ENCODE data around the gene ABCA9.
"Not testable (repeated sequence)": the region's sequence is repeated elsewhere in the genome, so short reads cannot be mapped to it uniquely, and the experiment has no call there.

Gene ABCA9

DNA sequence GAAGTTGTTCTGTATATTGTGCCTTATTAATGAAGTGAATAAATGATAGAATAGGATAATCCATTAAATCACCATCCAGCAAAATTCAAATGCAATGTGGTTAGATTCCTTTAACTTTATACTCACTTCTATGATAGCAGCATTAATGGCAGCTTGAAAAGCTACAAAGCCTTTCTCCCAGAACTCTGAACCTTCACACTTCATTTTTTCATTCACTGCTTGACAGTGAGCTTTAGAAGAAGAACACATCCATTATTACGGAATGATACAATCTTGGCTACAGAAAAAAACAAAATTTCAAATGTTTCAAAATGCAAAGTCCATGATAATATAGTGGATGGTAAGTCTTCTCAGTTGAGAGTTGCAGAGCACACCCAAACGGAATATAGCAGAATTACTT lies 16.4 kb downstream of the ABCA9 start:
- DNase-seq = no peak

DNA sequence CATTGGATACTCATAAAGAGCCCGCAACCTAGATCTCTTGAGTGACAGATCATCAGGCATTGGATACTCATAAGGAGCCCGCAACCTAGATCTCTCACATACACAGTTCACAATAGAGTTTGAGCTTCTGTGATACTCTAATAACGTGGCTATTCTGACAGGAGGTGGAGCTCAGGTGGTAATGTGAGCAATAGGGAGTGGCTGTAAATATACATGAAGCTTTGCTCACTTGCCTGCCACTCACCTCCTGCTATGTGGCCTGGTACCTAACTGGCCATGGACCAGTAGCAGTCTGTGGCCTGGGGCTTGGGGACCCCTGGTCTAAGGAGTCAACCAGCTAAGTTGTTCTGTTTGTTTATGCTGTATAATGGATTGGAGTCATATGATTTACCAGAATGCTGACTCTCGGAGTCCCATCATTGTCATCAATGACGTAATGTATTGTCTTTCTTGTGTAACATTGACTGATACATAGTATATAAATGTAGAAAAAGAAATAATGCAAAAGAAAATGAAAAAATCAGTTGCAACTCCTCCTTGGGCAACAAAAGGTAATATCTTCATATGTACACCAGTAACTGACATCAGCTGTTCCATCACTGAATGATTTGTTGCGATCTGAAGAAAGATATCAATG lies 17.5 kb downstream of the ABCA9 start:
- DNase-seq = no peak

DNA sequence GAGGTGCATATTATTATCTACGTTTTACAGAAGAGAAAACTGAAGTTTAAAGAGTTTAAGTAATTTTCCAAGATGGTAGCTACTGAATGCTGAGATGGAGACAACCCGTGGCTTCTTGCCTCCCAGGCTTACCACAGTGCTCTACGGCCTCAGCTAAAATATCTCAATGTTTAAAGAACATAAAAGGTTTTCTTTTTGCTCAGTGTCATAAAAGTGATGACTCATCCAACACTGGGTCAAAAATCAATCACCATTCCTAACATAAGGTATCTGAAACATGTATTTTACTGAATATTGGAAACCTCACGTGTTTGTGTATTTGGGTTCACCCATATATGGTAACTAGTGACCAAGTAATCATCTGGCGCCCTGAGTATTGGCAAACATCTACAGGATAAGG lies 18.4 kb downstream of the ABCA9 start:
- DNase-seq = no peak

DNA sequence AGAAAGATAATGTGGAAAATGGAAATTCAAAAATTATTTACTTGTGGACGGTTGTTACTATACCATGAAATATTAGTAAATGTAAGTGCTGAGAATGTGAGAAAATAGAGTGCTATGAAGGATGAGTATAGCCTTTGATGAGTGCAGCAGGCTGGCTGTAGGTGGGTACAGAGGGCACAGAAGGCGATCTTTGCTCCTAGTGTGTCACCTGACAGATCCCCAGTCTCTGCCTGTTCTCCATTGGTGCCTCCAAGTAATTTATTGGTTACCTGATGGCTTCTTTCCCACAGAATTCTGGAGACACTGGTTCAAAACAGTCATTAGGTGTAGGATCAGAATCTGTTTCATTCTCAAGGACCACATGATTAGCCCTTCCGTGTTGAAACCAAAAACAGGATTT lies 28.9 kb downstream of the ABCA9 start:
- DNase-seq = no peak

DNA sequence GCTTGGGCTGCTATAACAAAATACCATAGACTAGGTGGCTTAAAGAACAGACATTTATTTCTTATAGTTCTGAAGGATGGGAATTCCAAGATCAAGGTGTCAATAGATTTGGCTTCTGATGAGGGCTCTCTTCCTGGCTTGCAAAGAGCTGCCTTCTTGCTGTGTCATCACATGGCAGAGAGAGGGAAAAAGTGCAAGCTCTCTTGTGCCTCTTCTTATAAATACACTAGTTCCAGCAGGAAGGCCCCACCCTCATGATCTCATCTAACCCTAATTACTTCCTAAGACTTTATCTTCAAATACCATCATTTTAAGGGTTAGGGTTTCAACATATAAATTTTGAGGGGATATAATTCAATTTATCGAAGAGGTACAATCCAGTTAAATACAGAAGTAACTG lies 30.6 kb downstream of the ABCA9 start:
- DNase-seq = no peak

DNA sequence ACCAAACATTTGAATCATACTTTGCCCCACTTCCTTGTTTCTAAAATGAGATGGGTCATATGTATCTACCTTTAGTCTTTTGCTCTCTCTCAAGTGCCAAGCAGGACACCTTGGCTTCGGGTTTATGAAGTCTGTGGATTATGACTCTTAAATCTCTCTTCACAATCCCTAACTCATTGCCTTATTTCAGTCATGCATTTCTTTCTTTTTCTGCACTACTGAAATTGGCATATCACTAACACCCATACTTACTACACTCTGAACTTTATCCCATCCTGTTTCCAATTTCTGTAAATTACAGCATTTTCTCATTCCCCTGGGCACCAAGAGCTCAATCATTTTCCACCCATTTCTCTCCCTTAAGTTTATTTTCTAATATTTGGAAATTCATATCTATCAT lies 42.0 kb downstream of the ABCA9 start:
- no peak for DNase-seq

DNA sequence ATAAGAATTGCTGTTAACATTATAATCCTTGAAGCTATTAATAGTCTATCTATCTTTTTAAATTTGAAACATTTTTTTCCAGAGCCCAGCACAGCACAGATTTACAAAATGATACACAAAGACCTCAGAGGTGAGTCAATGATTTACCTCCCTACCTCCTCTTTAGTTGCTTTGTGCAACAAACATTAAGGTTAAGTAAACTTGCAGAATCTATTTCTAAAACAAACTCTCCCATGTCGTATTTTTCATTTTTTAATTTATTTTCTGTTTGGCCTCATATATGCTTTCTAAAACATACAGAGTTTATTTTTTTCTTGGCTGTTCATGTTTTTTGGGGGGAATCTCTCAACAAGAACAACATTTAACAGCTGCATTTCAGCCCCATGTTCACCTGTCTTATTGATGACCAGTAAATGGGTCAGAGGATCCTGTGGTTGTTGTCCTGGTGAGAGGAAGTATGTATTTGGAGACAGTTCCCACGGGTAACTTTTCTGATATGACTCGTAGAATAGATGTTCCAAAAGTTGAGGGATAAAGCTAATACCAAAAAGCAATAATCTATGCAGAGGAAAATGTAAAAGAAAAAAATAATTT lies 42.6 kb downstream of the ABCA9 start:
- no peak for DNase-seq

DNA sequence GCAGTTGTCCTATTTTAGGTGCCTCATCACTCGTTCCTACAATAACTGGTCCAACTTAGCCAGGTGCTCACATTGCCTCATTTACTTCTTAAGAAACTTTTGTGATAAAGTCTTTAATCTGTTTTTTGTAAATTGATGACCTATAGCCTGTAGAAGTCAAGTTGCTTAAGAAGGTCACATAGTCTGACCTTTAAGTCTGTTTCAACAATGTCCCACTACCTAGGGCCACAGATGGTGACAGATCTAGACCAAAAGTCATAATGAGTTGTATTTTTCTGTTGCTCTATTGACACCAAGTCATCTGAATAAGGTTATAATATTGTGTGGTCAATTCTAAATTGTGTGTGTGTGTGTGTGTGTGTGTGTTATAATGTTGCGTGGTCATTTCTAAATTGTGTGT lies 45.1 kb downstream of the ABCA9 start:
- no peak for DNase-seq

DNA sequence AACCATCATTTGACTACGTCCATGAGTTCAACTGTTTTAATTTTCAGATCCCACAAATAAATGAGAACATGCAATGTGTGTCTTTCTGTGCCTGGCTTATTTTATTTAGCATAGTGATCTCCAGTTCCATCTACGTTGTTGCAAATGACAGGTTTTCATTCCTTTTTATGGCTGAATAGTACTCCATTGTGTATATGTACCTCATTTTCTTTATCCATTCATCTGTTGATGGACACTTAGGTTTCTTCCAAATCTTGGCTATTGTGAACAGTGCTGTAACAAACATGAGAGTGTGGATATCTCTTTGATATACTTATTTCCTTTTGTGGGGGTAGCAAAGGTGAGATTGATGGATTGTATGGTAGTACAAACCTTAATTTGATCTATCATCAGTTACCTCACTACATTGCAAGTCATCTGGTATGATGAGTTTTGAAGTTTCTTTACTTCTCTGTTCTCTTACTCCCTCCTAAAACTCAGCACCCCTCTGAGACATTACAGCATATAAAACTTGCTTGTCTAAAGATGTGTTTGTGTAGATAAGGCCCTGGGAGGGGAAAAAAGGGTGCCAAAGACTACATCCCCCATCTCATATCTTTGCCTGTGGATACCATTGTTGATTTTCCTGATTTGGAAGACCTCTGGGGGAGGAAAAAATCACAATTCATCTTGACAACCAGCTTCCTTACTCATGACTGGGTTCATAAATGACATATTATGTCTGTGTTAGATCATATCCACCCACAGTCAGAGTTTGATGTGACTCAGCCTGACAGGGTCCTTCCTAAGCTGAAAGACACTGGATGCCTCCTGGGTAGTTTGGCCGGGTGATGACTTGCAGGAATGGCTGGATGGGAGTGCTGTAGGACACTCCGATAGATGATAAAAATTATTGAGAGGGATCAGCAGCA lies 47.6 kb downstream of the ABCA9 start:
- no peak for DNase-seq

DNA sequence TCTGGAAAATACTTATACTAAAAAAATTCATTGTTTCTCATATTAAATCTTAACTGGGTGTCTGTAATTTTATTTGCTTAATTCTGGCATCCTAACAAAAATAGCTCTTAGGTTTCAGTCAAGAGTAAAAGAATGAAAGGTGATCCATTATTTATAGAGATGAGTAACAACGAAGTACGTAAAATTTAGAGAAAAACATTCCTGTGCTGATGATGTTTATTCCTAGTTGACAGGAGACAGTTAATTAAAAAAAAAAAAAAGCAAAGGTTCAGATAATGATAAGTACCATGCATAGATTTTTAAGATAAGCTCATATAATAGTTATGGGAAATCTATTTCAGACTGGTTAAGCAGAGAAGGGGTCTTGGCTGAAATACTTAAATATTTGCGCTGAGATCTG lies 50.8 kb downstream of the ABCA9 start:
- no peak for DNase-seq

DNA sequence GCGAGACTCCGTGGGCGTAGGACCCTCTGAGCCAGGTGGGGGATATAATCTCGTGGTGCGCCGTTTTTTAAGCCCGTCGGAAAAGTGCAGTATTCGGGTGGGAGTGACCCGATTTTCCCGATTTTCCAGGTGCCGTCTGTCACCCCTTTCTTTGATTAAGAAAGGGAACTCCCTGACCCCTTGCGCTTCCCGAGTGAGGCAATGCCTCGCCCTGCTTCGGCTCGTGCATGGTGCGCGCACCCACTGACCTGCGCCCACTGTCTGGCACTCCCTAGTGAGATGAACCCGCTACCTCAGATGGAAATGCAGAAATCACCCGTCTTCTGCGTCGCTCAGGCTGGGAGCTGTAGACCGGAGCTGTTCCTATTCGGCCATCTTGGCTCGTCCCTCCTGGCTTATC lies 56.0 kb downstream of the ABCA9 start:
- not testable (repeated sequence) for DNase-seq

DNA sequence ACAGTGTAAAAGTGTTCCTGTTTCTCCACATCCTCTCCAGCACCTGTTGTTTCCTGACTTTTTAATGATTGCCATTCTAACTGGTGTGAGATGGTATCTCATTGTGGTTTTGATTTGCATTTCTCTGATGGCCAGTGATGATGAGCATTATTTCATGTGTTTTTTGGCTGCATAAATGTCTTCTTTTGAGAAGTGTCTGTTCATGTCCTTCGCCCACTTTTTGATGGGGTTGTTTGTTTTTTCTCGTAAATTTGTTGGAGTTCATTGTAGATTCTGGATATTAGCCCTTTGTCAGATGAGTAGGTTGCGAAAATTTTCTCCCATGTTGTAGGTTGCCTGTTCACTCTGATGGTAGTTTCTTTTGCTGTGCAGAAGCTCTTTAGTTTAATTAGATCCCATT lies 61.0 kb downstream of the ABCA9 start:
- DNase-seq = not testable (repeated sequence)

DNA sequence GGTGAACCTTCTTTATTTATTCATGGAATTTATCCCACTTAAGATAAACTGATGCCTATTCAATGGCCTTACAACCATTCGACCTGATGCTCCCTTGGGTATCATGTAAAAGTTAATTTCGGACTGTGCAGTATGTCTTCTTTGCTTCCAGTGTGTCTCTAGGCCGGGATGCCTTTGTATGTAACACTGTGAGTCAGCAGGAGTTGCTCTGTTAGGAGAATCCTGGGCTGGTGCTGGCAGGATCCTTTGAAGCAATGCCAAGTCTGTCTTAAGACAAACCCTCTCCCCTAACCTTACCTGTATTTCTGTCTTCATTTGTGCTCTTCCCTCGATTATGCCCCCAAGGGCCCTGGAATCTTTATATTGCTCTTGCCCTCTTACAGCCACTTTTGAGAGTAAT lies 67.6 kb downstream of the ABCA9 start:
- no peak for DNase-seq

DNA sequence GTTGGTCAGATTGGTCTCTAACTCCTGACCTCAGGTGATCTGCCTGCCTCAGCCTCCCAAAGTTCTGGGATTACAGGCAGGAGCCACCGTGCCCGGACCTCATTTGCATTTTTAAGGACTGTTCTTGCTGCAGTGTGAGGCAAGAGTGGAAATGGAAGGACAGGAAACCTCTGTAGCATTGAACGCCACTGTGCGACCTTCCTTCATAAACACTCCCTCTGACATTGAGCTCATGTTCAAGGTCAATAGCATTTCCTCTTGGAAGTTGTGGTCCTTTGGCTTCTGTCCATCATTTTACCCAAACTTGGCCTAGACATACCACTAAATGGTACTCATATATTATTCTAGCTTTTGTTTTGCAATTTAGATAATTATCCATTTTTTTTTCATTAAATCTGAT lies 72.8 kb downstream of the ABCA9 start:
- DNase-seq = no peak

DNA sequence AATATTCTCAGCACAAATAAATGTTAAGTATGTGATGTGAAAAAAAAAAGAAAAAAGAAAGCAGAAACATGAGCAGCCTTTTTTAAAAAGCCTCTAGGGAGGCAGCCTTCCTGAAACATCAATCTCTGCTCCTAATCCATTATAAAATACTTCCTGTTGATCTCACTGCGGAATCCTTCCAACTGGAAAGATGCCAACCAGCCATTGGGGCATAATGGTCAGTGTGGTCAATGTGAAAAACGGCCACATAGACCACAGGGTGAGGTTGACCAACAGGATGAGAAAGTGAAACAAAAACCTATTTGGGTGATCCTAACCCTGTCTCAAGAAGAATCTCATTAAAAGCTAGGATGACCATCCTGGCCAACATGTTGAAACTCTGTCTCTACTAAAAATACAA lies 79.4 kb downstream of the ABCA9 start:
- DNase-seq = peak in 1 of 56 donors; percentile 7

DNA sequence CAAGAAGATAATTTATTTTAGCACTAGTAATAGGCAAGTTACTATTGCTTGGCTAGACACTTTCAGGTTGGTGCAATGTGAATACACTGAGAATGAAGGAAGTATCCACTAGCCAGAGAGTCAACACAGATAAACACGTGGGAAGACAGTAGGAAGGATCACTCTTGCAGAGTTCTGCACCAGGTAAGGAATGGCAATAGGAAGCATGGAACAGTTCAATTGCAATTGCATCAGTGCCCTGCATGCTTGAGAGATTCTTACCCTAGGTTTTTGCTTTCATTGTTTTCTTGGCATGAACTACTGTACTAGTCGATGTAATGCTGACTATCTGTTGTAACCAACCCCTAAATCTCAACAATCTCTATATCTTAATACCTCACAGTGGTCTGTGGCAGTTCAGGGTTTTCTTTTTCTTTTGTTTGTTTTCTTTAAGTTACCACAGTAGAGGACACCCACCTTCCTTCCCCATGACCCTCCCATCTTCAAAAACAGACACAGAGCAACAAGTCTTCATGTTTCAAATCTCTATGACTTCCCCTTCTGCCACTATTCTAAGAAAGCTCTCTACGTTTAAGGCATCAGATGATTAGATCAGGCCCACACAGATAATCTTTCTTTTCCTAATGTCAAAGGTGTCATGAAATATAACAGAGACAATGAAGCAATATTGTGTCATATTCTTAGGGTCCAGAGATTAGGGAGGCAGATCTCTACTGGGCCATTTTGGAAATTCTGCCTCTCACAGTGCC lies 87.5 kb downstream of the ABCA9 start:
- no peak for DNase-seq

DNA sequence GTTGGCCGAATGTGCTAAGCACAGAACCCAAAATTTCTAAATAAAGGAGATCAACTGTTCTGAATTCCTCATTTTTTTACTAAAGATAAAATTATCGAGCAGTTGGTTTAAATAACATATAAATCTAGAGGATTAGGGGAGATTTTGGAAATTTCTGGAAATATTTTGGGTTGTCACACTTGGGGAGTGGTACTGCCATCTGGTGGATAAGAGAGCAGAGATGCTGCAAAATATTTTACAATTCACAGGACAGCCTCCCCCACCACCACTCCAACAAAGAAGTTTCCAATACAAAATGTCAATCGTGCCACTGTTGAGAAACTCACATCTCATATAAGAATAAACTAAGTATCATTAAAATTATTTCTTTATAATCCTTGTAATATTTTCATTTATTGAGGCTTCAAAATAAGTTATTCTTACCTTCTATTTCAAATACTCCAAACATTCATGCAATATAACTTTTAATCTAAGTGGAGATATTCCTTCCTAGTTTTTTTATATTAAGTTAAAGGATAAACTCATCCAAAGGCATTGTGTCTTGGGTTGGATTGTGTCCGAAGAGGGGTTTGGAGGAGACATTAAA lies 88.5 kb downstream of the ABCA9 start:
- DNase-seq = peak in 11 of 56 donors; percentile 8 to 66 (median 16)

DNA sequence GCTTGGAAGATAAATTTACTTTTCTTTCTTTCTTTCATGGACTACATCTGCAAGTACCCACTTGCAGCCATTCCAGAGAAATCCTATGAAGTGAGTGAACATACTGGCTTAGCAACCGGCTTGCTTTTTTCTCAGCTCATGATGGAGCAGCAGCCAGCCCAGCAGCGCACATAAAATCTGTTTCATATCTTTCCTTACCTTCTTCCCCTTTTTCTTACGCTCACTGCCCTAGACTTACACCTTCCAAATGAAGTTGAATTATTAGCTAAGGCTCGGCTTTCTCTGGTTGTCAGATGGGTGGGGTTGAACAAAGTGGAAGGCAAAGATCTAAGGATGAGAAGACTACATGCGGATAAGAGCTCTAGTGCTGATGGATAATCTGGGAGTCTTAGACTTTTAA lies 91.6 kb downstream of the ABCA9 start:
- no peak for DNase-seq

DNA sequence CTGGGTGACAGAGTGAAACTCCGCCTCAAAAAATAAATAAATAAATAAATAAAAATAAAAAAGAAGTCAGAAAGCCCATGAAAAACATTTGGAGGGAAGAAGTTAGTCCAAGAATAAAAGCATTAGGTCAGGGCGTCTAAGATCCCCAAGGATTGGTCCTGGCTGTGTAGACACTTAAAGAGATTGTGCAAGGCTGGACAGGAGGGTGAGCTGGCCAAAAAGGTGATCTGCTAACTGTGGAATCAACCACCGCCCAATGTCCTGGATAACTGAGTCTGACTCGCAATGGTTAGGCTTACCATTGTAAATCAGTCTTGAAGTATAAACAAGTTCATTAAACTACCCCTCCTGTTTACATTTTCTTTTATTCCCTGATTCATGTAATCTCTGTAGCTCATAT lies 96.8 kb downstream of the ABCA9 start:
- DNase-seq = no peak

DNA sequence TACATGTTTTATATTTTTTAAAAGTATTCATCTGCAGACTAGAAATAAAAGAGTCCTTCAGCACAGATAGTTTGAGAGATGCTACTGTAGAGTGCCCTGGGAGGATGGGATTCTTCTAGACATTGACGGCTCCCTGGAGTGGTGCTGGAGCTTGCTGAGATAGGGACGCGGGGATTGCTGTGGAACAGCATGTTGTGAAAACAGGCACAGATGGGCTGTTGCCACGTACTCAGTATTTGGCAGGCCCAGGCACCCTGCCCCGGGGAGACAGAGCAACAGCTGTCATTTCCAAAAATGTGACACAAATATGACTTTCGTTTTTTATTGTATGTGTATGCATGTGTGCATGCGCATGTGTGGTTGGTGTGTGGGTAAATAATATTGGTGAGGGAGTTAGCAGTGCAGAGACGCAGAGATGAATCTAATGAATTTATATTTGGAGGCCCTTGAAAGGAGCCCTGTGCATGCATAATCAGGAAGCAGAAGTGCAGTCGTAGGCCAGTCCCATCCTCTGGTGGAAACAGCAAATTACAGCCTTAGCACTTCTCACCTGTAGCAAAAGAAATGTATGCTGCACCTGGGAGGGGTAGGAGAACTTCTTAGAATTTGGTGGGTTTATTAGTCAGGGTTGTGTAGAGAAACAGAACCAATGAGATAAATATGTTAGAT lies 99.4 kb downstream of the ABCA9 start:
- peak in 2 of 56 donors; percentile 6 to 8 for DNase-seq

DNA sequence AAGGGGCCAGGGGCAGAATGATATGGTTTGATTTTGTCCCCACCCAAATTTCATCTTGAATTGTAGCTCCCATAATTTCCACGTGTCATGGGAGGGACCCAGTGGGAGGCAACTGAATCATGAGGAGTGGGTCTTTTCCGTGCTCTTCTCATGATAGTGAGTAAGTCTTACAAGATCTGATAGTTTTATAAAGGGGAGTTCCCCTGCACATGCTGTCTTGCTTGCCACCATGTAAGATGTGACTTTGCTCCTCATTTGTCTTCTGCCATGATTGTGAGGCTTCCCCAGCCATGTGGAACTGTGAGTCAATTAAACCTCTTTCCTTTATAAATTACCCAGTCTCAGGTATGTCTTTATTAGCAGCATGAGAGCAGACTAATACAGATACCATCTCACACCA lies 101.6 kb downstream of the ABCA9 start:
- DNase-seq = not testable (repeated sequence)
